Glomerular visceral epithelial cell (primary cell): Measurements from ENCODE around the gene MYG1.
"Not testable (repeated sequence)": the region's sequence is repeated elsewhere in the genome, so short reads cannot be mapped to it uniquely, and the experiment has no call there.

Experiments used
- DNase-seq: peaks from one replicate; pipeline ENCODE4 v3.0.0-alpha.2; 2016; ENCODE audit errors: extremely low spot score

Gene MYG1

GRCh38 chr12:53327435-53328042 is 28.0 kb downstream of the MYG1 start:
- peak; percentile 27 for DNase-seq

DNA sequence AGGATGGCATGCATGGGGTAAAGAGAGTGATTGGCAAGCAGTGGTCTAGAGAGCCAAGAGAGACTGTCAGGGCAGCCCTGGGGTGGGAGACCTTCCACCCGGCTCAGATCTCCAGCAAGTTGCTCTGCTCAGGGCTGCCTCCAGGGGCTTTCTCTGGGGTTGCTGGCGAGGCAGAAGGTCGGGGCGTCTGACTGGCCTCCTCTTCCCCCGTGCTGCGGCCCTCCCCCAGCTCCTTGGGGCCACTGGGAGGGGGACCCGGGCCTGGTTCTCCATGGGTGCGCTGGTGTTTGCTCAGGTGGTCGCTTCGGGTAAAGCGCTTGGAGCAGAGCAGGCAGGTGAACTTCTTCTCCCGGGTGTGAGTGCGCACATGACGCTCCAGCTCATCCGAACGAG is 28.5 kb downstream of the MYG1 start:
- DNase-seq = no peak

- no peak for DNase-seq
Measured at GRCh38 chr12:53330671-53331070, 31.2 kb downstream of the MYG1 start.

- not testable (repeated sequence) for DNase-seq
Measured at GRCh38 chr12:53332339-53332738, 32.8 kb downstream of the MYG1 start.

DNA sequence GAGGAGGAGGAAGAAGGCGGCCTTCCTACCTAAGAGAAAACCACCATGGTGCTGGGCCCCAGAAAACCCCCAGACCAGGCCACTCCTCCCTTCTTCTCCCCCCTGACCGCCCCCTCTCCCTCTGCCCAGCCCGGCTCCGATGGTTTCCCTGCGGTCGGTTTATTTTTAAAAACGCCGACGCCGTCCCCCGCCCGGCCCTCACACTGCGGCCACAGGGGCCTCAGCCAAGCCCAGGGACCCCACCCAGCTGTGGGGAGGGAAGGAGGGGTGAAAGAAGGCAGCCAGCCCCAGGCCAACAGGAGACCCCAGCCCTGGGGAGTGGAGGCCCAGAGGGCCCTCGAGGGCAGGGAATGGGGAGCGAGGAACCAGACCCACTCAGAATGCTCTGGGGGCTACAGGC is 33.2 kb downstream of the MYG1 start:
- DNase-seq = no peak

- DNase-seq = no peak
Measured at GRCh38 chr12:53333289-53333688, 33.8 kb downstream of the MYG1 start.

- no peak for DNase-seq
Measured at GRCh38 chr12:53333845-53334244, 34.4 kb downstream of the MYG1 start.

DNA sequence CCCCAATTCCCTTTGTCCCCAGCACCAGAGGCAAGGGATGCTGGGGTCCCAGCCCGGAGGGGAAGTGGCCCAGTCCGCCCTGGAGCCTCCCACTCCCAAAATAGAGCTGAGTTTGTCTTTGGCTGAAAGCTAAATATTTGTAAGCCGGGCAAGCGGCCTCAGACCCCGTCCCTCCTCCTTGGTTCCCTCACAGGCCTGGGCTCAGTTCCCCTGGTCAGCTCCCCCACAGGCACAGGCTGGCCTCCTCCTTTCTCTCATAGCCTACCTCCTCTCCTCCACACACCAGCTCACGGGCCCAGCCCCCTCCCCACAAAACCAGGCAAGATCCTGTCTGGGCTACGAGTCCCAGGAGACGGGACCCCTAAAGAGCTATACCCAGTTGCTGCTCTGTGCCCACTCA is 35.3 kb downstream of the MYG1 start:
- no peak for DNase-seq

DNA sequence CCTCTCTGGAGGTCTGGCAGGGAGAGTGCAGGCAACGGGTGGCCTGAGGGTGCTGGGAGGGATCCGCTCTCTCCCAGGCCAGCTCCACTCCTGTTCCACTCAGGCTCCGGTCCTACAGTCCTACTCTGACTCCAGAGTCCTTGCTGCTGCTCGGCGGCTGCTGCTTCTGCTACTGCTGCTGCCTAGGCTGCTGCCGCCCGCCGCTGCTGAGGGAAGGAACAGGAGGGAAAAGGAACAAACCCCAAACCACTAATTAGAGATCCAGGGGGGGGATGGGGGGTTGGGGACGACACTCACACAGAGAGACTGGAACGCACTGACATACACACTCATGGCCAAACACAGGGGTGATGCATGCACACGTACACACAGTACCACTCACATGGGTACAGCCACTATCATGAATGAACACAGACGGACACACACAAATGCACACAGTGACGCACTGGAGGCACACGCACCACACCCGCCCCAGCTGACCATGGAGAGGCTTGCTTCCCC is 36.7 kb downstream of the MYG1 start, which contains the start of gene SP7:
TSS of gene SP7 (minus strand) at position 174 of the 501 bp plus-strand sequence. CDS start 708 bp downstream, outside the sequence.
- no peak for DNase-seq

DNA sequence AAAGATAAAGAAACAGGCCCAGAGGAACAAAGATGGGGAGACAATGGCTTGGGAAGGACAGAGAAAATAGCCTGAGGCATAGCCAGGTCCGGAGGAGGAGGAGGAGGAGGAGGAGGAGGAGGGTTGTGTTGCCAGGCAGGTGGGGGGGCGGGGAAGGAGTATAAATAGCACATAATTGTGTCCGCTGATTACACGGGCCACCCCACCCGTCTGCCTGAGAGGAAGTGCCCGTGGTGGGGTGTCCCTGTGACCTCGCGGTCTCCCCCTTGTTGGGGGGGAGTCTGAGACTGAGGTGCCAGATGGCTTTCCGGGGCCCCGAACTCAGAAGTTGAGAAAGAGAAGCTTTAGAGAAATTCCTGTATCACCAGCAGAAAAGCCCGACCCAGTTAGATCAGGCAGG is 38.5 kb downstream of the MYG1 start:
- DNase-seq = no peak

GRCh38 chr12:53338916-53339315 is 39.4 kb downstream of the MYG1 start:
- DNase-seq = no peak

DNA sequence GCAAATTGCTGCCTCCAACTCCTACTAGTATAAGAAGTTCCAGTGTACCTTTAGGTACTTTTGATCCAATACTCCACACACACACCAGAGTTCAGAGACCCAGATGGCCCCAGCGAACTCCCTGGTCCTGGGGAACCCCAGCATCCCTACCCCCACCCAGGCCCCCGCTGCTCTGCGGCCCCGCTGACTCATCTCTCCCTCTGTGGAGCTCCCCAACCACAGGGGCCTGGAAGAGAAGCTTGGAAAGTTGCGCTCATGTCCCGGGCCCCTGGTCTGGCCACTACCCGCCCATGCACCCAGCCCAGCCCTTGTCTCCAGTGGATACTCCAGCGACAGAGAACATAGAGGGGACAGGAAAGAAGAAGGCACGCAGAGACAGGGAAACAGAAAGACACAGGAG is 40.9 kb downstream of the MYG1 start:
- no peak for DNase-seq

DNA sequence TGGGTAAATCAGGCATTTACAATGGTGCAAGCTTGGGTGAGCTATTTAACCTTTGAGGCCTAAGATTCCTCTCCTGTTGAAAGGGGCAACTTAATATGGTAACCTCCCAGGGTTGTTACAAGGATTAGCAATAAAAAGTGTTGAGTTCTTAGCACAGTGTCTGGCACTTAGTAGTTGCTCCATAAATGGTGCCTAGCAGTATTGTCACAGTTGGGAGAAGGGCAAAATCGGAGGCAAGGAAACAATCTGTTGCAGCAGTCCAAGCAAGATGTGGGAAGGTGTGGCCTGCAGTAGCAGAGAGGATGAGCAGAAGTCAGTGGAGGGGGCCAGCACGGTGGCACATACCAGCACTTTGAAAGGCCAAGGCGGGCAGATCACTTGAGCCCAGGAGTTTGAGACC is 44.0 kb downstream of the MYG1 start:
- DNase-seq = no peak

DNA sequence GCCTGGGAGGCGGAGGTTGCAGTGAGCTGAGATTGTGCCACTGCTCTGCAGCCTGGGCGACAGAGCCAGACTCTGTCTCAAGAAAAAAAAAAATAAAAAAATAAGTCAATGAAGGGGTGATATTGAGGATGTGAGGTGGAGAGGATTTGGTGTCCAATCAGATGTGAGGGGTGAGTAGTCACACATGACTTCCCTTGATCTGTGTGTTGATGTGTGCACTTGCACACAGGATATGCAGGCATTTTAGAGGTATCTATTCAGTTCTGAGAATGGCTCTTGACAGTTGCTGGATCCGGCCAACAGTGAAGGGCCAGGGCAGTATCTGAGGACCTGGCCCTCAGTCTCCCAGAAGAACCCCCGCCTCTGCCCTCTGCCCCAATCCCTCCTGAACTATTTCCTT is 44.5 kb downstream of the MYG1 start:
- no peak for DNase-seq

GRCh38 chr12:53344487-53344823 is 45.0 kb downstream of the MYG1 start:
- DNase-seq = no peak

DNA sequence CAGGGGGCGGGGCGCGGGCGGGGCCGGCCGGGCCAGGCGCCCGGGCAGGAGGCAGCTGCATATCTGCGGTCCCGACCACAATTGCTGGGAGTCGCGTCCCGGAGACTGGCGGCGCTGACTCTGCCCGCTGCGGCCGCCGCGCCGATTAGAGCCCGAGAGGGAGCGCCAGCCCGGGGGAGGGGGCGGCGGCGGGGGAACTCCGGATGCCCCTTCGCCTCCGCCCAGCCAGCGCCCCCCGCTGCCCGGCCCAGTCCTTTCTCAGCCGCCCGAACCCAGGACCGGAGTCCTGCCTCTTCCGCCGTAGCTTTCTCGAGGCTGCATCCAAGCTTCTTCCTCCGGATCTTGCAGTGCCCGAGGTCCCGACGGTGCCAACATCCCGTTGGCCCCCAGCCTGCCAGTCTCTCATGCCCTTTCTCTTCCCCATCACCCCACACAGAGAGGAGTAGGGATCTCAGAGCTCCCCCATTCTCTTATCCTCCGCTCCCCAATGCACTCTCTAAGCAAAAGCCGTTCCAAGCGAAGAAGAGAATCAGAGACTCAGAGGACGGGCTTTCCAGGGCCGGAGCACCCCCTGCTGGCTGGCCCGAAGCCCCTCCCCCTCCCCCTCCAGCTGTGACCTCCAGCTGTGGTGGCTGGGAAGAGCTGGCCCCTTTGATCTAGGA is 45.5 kb downstream of the MYG1 start:
- peak; percentile 67 for DNase-seq

GRCh38 chr12:53345486-53346188 is 46.1 kb downstream of the MYG1 start:
- DNase-seq = no peak

- no peak for DNase-seq
Measured at GRCh38 chr12:53346491-53346890, 47.0 kb downstream of the MYG1 start.

GRCh38 chr12:53347905-53348304 is 48.4 kb downstream of the MYG1 start:
- no peak for DNase-seq

- DNase-seq = peak; percentile 85
Measured at GRCh38 chr12:53352331-53353256, 53.1 kb downstream of the MYG1 start.

GRCh38 chr12:53353257-53353655 is 53.8 kb downstream of the MYG1 start:
- DNase-seq = no peak

- DNase-seq = no peak
Measured at GRCh38 chr12:53355121-53355520, 55.6 kb downstream of the MYG1 start.
